A549 (cell line): ENCODE measurements around the gene PRICKLE1. TPM values are rescaled to one million over a fixed set of nuclear protein-coding genes. Genes with fewer than 3 reads are reported as not detected.
A peak's percentile ranks its signal among the peaks of the same experiment; 100 is the strongest.

Experiments
- ATAC-seq, 2 experiments: fragments of 200-7000 bp in 1 of 2; fragments of >200 bp in 1 of 2; cut with Nextera tagmentation in 1 of 2; cut with Tn5 transposase in 1 of 2; 3 replicates each; pipeline versions ENCODE4 v1.8.0 to v1.9.1; 2018 to 2020; ENCODE audit warnings: mild to moderate bottlenecking in 1 of 2, moderate library complexity in 1 of 2
- CTCF ChIA-PET: fragments of 300-600 bp; sonication (Branson Sonifier 250); formaldehyde crosslinking; extraction: SDS; loops from one replicate; lab custom pipeline; 2021; ENCODE audit warnings: antibody characterized with exemption, inconsistent platforms; lab: Yijun Ruan, JAX
- POLR2A ChIA-PET: fragments of 350-600 bp; formaldehyde crosslinking; extraction: SDS; loops from one replicate; lab custom pipeline; 2021; ENCODE audit warnings: antibody characterized with exemption, inconsistent platforms; lab: Yijun Ruan, JAX
- DNase-seq, 2 experiments: peaks; one replicate each; pipeline versions ENCODE4 v3.0.0 to v3.0.0-alpha.2; 2011 to 2016; ENCODE audit warnings: low read depth in 1 of 2, low spot score in 1 of 2
- FAIRE-seq: peaks from 2 replicates; lab custom pipeline; 2011; peaks lifted over from hg19 to GRCh38; lab: Jason Lieb, UNC
- H3K27ac ChIP-seq, 2 experiments: fragments of >200 bp; sonication (Bioruptor Twin); formaldehyde crosslinking; 3 replicates each; pipeline ENCODE4 v1.5.1; 2016 to 2017
- H3K4me1 ChIP-seq: fragments of >200 bp; sonication (Bioruptor Twin); formaldehyde crosslinking; 3 replicates; pipeline ENCODE4 v1.6.1; 2016
- H3K4me2 ChIP-seq: fragments of >200 bp; sonication (Bioruptor Twin); formaldehyde crosslinking; 3 replicates; pipeline ENCODE4 v1.6.1; 2016
- H3K4me3 ChIP-seq: fragments of >200 bp; sonication (Bioruptor Twin); formaldehyde crosslinking; 3 replicates; pipeline ENCODE4 v1.5.1; 2016
- H3K9me3 ChIP-seq: fragments of >200 bp; sonication (Bioruptor Twin); formaldehyde crosslinking; 3 replicates; pipeline ENCODE4 v1.6.1; 2016
- BHLHE40 ChIP-seq: IDR thresholded peaks from 2 replicates; pipeline ENCODE4 v1.6.1; 2012; ENCODE audit warnings: low read depth, low read length, inconsistent platforms
- CEBPB ChIP-seq, 2 experiments: fragments of >200 bp in 1 of 2; sonication (Bioruptor Twin) in 1 of 2; formaldehyde crosslinking in 1 of 2; IDR thresholded peaks; 2 replicates each; pipeline ENCODE4 v1.6.1; 2012 to 2016
- CHD2 ChIP-seq: fragments of 150-350 bp; IDR thresholded peaks from 2 replicates; pipeline ENCODE4 v1.6.1; 2014; ENCODE audit warnings: low read length; ENCODE audit not compliant: partially characterized antibody
- E2F6 ChIP-seq: IDR thresholded peaks from 2 replicates; pipeline ENCODE4 v1.6.1; 2012; ENCODE audit warnings: low read depth, borderline replicate concordance
- EHMT2 ChIP-seq: fragments of 200-600 bp; sonication (generic); IDR thresholded peaks from 2 replicates; pipeline ENCODE4 v1.6.1; 2016; ENCODE audit warnings: antibody characterized with exemption, low read depth, mild to moderate bottlenecking, moderate library complexity
- FOSL2 ChIP-seq, 2 experiments: fragments of 450-650 bp in 1 of 2; fragments of >200 bp in 1 of 2; sonication (Bioruptor Twin) in 1 of 2; formaldehyde crosslinking; IDR thresholded peaks; 2 replicates each; pipeline versions ENCODE4 v1.5.0 to v1.6.1; 2016 to 2020; ENCODE audit warnings: mild to moderate bottlenecking in 1 of 2, moderate library complexity in 1 of 2
- GATA3 ChIP-seq: IDR thresholded peaks from 2 replicates; pipeline ENCODE4 v1.6.1; 2012; ENCODE audit warnings: borderline replicate concordance
- HDAC2 ChIP-seq: fragments of 200-600 bp; sonication (generic); IDR thresholded peaks from 2 replicates; pipeline ENCODE4 v1.6.1; 2016
- HOXB5 ChIP-seq: fragments of 250-450 bp; sonication (Bioruptor Pico); IDR thresholded peaks from 2 replicates; pipeline ENCODE4 v1.5.0; 2020; ENCODE audit warnings: mild to moderate bottlenecking, moderate library complexity
- JUN ChIP-seq, 2 experiments: fragments of >200 bp; sonication (Bioruptor Twin); formaldehyde crosslinking; IDR thresholded peaks; 2 replicates in 1 of 2; 3 replicates in 1 of 2; pipeline ENCODE4 v1.6.1; 2016 to 2017
- MAFK ChIP-seq: fragments of 450-650 bp; IDR thresholded peaks from 2 replicates; pipeline ENCODE4 v1.6.1; 2014; ENCODE audit not compliant: partially characterized antibody
- NPAS2 ChIP-seq: fragments of 250-450 bp; sonication (Bioruptor Pico); IDR thresholded peaks from 2 replicates; pipeline ENCODE4 v1.8.0; 2022; ENCODE audit warnings: mild to moderate bottlenecking, moderate library complexity, borderline replicate concordance
- POLR2AphosphoS2 ChIP-seq: conservative IDR thresholded peaks from 2 replicates; pipeline ENCODE4 v1.6.1; 2012; ENCODE audit warnings: low read length, improper control_type of control experiment, inconsistent platforms
- RAD21 ChIP-seq, 2 experiments: fragments of >200 bp in 1 of 2; sonication (Bioruptor Twin) in 1 of 2; formaldehyde crosslinking in 1 of 2; IDR thresholded peaks in 1 of 2; conservative IDR thresholded peaks in 1 of 2; 2 replicates in 1 of 2; 3 replicates in 1 of 2; pipeline ENCODE4 v1.6.1; 2012 to 2018; ENCODE audit warnings: inconsistent platforms in 1 of 2
- RARB ChIP-seq: fragments of 250-450 bp; sonication (Bioruptor Pico); IDR thresholded peaks from 2 replicates; pipeline ENCODE4 v1.8.0; 2021; ENCODE audit warnings: mild to moderate bottlenecking, moderate library complexity
- RCOR1 ChIP-seq: fragments of 150-350 bp; IDR thresholded peaks from 2 replicates; pipeline ENCODE4 v1.6.1; 2014; ENCODE audit warnings: antibody characterized with exemption, low read length, low read depth
- SMC3 ChIP-seq: fragments of >200 bp; sonication (Bioruptor Twin); formaldehyde crosslinking; IDR thresholded peaks from 3 replicates; pipeline ENCODE4 v1.6.1; 2018; ENCODE audit warnings: inconsistent platforms
- TFCP2L1 ChIP-seq: fragments of 250-450 bp; sonication (Bioruptor Pico); IDR thresholded peaks from 2 replicates; pipeline ENCODE4 v1.5.0; 2021; ENCODE audit warnings: mild to moderate bottlenecking
- ZNF302 ChIP-seq: fragments of 250-450 bp; sonication (Bioruptor Pico); IDR thresholded peaks from 2 replicates; pipeline ENCODE4 v1.9.0; 2021; ENCODE audit warnings: inconsistent platforms, mild to moderate bottlenecking, moderate library complexity
- ZSCAN20 ChIP-seq: fragments of 250-450 bp; sonication (Bioruptor Pico); IDR thresholded peaks from 2 replicates; pipeline ENCODE4 v1.8.0; 2022; ENCODE audit warnings: mild to moderate bottlenecking, moderate library complexity
- WGBS: methylation state at CpG from one replicate; pipeline ENCODE4 v1.1.6; 2017; ENCODE audit errors: missing lambda C conversion rate; 5-methylcytosine and 5-hydroxymethylcytosine counted together
- polyA plus RNA-seq, 4 experiments: library from polyadenylated mRNA; depleted of rRNA in 3 of 4; stranded (reverse); fragments of >200 nt; fragmentation: RNase III in 1 of 4; extraction: RNeasy Plus Mini Kit Qiagen cat#74134 plus additional on column Dnase treatment in 1 of 4; gene quantifications; 2 replicates in 3 of 4; 3 replicates in 1 of 4; pipeline ENCODE4 v1.2.3, GENCODE V29; 2011 to 2017
- TF ChIP-seq, protein P1 (sequence below): IDR thresholded peaks from 2 replicates; pipeline ENCODE4 v1.6.1; 2012
- TF ChIP-seq, protein P2 (sequence below): fragments of >200 bp; sonication (Bioruptor Twin); formaldehyde crosslinking; IDR thresholded peaks from 3 replicates; pipeline ENCODE4 v1.5.1; 2016
- TF ChIP-seq, protein P3 (sequence below): fragments of >200 bp; sonication (Bioruptor Twin); formaldehyde crosslinking; IDR thresholded peaks from 2 replicates; pipeline ENCODE4 v1.6.1; 2016
- TF ChIP-seq, protein P4 (sequence below): fragments of >200 bp; sonication (Bioruptor Twin); formaldehyde crosslinking; IDR thresholded peaks from 3 replicates; pipeline ENCODE4 v1.6.1; 2016
- TF ChIP-seq, protein P5 (sequence below): fragments of 250-450 bp; sonication (Bioruptor Pico); IDR thresholded peaks from 2 replicates; pipeline ENCODE4 v1.5.0; 2020; ENCODE audit warnings: low read depth, mild to moderate bottlenecking, moderate library complexity

PRICKLE1 gene
- polyA plus RNA-seq, 2 of the 4 experiments (the other 2 are of a cell fraction) = 1.5 to 1.8 TPM

DNA sequence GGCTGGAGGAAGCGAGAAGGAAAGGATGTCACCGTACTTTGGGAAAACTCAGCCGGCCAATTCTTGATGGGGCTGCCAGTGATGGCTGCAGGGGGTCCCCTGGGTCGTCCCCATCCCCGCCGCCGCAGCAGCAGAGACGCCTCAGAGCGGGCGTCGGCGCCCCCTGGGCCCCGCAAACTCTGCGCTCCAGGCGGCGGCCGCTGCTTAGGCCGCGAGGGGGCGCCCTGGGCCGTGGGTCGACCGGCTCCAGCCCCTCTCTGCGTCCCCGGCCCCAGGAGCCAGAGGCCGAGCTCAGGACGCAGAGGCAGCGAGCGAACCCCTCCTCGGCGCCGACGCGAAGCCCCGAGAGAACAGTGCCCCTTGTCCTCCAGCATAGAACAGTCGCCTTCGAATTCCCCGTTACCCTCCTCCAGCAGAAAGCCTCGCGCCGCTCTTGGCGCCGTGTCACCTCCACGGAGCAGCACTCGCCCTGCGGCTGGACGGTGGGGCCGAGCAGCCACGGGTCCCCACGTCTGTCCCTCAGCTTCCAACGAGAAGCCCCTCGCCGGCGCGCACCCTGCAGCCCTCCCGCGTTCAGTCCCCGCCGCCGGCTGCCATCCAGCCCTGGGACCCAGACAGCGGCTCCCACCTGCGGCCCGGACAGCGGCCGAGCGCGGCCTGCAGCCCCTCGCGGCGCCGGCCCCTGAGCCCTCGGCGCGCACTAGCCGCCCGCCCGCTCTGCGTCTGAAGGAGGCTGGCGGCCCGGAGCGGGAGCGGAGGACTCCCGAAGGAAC, 106.6 kb downstream of the PRICKLE1 start:
- no peak for FAIRE-seq

DNA sequence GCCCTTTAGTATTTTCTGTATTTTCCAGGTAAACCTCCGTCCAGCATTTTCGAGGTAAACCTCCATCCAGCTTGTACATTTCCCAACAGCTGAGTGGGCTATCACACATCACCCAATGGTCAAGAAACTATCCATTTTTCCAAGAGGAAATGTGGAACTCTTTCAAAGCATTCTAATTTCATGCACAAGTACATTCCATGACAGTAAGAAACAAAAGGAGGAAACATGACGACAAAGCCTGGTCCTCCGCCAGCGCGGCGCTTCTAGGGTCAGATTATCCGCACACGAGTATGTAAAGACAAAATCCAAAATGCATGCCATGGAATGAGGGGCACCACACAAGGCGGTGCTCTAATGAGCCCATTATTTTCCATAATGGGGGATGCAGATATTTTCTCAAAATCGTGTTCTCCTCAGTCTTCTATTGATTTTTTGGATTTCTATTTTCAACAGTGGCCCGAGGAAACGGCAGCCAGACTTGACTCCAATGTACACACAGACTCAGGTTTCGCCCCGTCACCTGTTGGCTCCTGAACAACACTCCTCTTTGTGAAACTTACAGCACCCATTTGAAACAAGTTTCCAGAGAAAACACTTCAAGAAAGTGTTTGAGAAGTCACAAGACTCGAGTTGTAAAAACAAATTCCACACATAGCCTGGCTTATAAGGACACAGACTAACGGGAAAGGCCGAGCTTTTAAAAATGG, 107.4 kb downstream of the PRICKLE1 start:
- ATAC-seq (no peak; a peak in 2 of 6 replicates), FAIRE-seq (no peak), DNase-seq (peak in 1 of 2 experiments; percentile 5)
- TF ChIP-seq MAFK = no peak
- TF ChIP-seq, protein P1, sequence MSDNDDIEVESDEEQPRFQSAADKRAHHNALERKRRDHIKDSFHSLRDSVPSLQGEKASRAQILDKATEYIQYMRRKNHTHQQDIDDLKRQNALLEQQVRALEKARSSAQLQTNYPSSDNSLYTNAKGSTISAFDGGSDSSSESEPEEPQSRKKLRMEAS = no peak
- no peak for TF ChIP-seq BHLHE40
- ChIA-PET POLR2A (no interaction called here), CTCF (interaction anchor here (0.6 to 7.8 kb wide), 24 partner anchors 9 to 800 kb away, joined by 3 to 69 read pairs (median 6); no protein-coding TSS in a partner anchor)
- Histone ChIP-seq H3K4me3 (peak overlapping the region; percentile 90), H3K9me3 (no peaks in the 10 kb centered on the region), H3K4me1 (0 out of 3 replicates have a peak, but pooled peaks cover 3% of the 10 kb centered on the region), H3K4me2 (peak overlapping the region; percentile 96), H3K27ac (no peak overlapping the region)
- 67% methylated on average over 18 of the region's 18 CpGs for WGBS

More for the DNA sequence above, 106.6 kb downstream of the PRICKLE1 start:
- H3K4me1 ChIP-seq = 0 out of 3 replicates have a peak, but pooled peaks cover 3% of the 10 kb centered on the region
- DNase-seq = peak; percentile 67 to 79
- H3K4me2 ChIP-seq = peak overlapping the region; percentile 96
- peak; percentile 91 to 97 for ATAC-seq
- peak overlapping the region; percentile 90 for H3K4me3 ChIP-seq
- peak overlapping the region; percentile 64 to 74; a peak in 5 of 6 replicates for H3K27ac ChIP-seq
- TF ChIP-seq E2F6 = no peak; the same call in 1 of the 2 replicates
- no peak for TF ChIP-seq HOXB5 (CRISPR knock-in tag)
- TF ChIP-seq GATA3 = no peak; the same call in 1 of the 2 replicates
- TF ChIP-seq RCOR1 = no peak
- no peak for TF ChIP-seq RARB (CRISPR knock-in tag)
- TF ChIP-seq SMC3 = peak; percentile 92
- TF ChIP-seq, protein P2, sequence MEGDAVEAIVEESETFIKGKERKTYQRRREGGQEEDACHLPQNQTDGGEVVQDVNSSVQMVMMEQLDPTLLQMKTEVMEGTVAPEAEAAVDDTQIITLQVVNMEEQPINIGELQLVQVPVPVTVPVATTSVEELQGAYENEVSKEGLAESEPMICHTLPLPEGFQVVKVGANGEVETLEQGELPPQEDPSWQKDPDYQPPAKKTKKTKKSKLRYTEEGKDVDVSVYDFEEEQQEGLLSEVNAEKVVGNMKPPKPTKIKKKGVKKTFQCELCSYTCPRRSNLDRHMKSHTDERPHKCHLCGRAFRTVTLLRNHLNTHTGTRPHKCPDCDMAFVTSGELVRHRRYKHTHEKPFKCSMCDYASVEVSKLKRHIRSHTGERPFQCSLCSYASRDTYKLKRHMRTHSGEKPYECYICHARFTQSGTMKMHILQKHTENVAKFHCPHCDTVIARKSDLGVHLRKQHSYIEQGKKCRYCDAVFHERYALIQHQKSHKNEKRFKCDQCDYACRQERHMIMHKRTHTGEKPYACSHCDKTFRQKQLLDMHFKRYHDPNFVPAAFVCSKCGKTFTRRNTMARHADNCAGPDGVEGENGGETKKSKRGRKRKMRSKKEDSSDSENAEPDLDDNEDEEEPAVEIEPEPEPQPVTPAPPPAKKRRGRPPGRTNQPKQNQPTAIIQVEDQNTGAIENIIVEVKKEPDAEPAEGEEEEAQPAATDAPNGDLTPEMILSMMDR = peak; percentile 93
- TF ChIP-seq, protein P3, sequence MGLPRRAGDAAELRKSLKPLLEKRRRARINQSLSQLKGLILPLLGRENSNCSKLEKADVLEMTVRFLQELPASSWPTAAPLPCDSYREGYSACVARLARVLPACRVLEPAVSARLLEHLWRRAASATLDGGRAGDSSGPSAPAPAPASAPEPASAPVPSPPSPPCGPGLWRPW = no peak
- peak in 1 of 2 experiments; percentile 14; a peak in 1 of 5 replicates for TF ChIP-seq JUN (IDR thresholded peaks at IDR 0.05)
- TF ChIP-seq CHD2 = no peak
- peak; percentile 71 to 93 for TF ChIP-seq RAD21 (conservative IDR thresholded peaks at IDR 0.05 in 1 of 2, IDR thresholded peaks at IDR 0.05 in 1 of 2)
- CTCF ChIA-PET = interaction anchor here (0.5 to 7.8 kb wide), 33 partner anchors 8 to 853 kb away, joined by 3 to 69 read pairs (median 5); no protein-coding TSS in a partner anchor
- 5% methylated on average over 24 of the region's 83 CpGs for WGBS
- no peaks in the 10 kb centered on the region for H3K9me3 ChIP-seq
- POLR2A ChIA-PET = no interaction called here

GRCh38 chr12:42481368-42481767, 108.2 kb downstream of the PRICKLE1 start:
- DNase-seq (no peak), ATAC-seq (no peak), FAIRE-seq (no peak)
- CTCF ChIA-PET = interaction anchor here (1.4 to 7.8 kb wide), 6 partner anchors 10 to 96 kb away, joined by 7 to 69 read pairs (median 18); no protein-coding TSS in a partner anchor
- TF ChIP-seq TFCP2L1 (CRISPR knock-in tag) (no peak), EHMT2 (no peak), ZNF302 (CRISPR knock-in tag) (no peak), NPAS2 (no peak), RCOR1 (no peak), BHLHE40 (no peak), CEBPB (IDR thresholded peaks at IDR 0.05) (no peak), FOSL2 (IDR thresholded peaks at IDR 0.05) (no peak), FOSL2 (CRISPR knock-in tag; IDR thresholded peaks at IDR 0.05) (no peak), POLR2AphosphoS2 (no peak), ZSCAN20 (CRISPR knock-in tag) (no peak), HDAC2 (no peak)
- TF ChIP-seq, protein P3 = no peak
- TF ChIP-seq, protein P4, sequence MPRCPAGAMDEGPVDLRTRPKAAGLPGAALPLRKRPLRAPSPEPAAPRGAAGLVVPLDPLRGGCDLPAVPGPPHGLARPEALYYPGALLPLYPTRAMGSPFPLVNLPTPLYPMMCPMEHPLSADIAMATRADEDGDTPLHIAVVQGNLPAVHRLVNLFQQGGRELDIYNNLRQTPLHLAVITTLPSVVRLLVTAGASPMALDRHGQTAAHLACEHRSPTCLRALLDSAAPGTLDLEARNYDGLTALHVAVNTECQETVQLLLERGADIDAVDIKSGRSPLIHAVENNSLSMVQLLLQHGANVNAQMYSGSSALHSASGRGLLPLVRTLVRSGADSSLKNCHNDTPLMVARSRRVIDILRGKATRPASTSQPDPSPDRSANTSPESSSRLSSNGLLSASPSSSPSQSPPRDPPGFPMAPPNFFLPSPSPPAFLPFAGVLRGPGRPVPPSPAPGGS = no peak
- TF ChIP-seq, protein P5, sequence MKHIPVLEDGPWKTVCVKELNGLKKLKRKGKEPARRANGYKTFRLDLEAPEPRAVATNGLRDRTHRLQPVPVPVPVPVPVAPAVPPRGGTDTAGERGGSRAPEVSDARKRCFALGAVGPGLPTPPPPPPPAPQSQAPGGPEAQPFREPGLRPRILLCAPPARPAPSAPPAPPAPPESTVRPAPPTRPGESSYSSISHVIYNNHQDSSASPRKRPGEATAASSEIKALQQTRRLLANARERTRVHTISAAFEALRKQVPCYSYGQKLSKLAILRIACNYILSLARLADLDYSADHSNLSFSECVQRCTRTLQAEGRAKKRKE (CRISPR knock-in tag) = no peak
- Histone ChIP-seq H3K9me3 (no peaks in the 10 kb centered on the region), H3K4me2 (no peak overlapping the region), H3K4me1 (0 out of 3 replicates have a peak, but pooled peaks cover 3% of the 10 kb centered on the region), H3K4me3 (no peak overlapping the region), H3K27ac (no peak overlapping the region)
- 62% methylated on average over 1 of the region's 1 CpG for WGBS
- POLR2A ChIA-PET = no interaction called here
